Measurements from ENCODE around the gene DAZAP1. TPM values are rescaled to one million over a fixed set of nuclear protein-coding genes. Genes with fewer than 3 reads are reported as not detected.

DAZAP1 gene
- polyA plus RNA-seq, 1 donor (not counting 4 experiments of a cell fraction or from before 2014, with no cell fraction given): 99.2 TPM

DNA sequence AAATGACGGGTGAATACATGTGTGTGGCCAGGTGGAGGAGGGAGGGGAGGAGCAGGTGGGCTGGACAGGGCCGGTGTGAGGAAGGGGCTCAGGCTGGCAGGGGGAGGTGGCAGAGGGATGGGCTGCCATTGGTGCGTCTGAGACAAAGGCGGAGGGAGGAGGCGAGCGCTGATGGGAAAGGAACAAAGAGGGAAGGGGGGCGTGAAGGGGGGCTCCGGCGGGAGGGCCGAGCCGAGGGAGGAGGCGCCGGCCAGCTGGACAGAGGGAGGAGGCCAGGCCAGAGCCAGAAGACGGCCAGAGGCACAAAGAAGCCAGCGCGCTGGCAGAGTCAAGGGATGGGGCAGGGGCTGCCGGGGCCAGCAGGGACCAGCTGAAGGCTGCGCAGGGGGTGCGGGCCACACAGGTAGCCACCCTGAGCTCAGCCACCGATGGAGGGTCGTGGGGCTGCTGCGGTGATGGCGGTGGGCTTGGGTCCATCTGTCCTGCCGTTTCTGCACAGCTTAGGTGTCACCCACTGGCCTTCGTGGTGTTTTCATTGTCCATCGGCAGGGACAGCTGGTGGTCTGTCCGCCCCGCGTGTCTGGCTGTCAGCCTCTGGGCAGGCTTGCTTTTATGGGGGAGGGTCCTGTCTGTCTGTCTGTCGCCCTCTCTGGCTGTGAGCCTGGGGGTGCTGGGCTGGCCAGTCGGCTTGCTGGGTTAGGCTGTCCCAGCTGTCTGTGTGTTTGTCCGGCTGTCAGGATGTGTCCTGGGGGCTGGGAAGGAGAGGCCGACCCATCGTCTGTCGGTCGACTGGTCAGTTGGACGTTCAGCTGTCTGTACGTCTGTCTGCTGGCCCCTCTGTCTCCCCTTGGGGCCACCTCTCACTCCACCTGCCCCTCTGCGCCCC lies 44.8 kb downstream of the DAZAP1 start:
- H3K9ac ChIP-seq (ENCODE audit: control insufficient read depth, extremely low read depth, insufficient read depth, low read length): no peak overlapping the region
- peaks cover 84% of the 10 kb centered on the region for H3K27me3 ChIP-seq (ENCODE audit: control insufficient read depth, extremely low read depth, insufficient read depth, low read length)
- H3K9me1 ChIP-seq (ENCODE audit: control insufficient read depth, extremely low read depth, insufficient read depth, low read length): no peaks in the 10 kb centered on the region
- no peak overlapping the region for H2AFZ ChIP-seq (ENCODE audit: control insufficient read depth, low read length)
- no peaks in the 10 kb centered on the region for H3K9me3 ChIP-seq (ENCODE audit: control insufficient read depth, low read depth, low read length)
- FAIRE-seq: no peak
- no peak overlapping the region for H3K4me3 ChIP-seq (ENCODE audit: control insufficient read depth in 2 of 3, extremely low read depth in 1 of 3, insufficient read depth in 2 of 3, low read depth in 1 of 3, low read length in 3 of 3)
- no peak overlapping the region for H3K27ac ChIP-seq (ENCODE audit: control insufficient read depth, insufficient read depth, low read length)
- H3K36me3 ChIP-seq (ENCODE audit: control insufficient read depth in 2 of 2, extremely low read depth in 1 of 2, insufficient read depth in 2 of 2, low read length in 2 of 2): no peaks in the 10 kb centered on the region
- DNase-seq (ENCODE audit: low read depth, low spot score): no peak
- dilution Hi-C loops (cut with MboI; ENCODE audit: extremely low pct_ligation_motif_present, low sequenced_read_pairs): no loop called here
- H3K4me1 ChIP-seq (ENCODE audit: control insufficient read depth, extremely low read depth, insufficient read depth, low read length): peaks cover 6% of the 10 kb centered on the region
- H3K79me2 ChIP-seq (ENCODE audit: control insufficient read depth, insufficient read depth, low read length): no peaks in the 10 kb centered on the region
- no peaks in the 10 kb centered on the region for H4K20me1 ChIP-seq (ENCODE audit: control insufficient read depth, extremely low read depth, insufficient read depth, low read length)
- H3K4me2 ChIP-seq (ENCODE audit: control insufficient read depth, extremely low read depth, insufficient read depth, low read depth, low read length): no peak overlapping the region
- TF ChIP-seq EZH2 (IDR thresholded peaks at IDR 0.05; ENCODE audit: low read length): peak; percentile 55
- TF ChIP-seq, protein P1, sequence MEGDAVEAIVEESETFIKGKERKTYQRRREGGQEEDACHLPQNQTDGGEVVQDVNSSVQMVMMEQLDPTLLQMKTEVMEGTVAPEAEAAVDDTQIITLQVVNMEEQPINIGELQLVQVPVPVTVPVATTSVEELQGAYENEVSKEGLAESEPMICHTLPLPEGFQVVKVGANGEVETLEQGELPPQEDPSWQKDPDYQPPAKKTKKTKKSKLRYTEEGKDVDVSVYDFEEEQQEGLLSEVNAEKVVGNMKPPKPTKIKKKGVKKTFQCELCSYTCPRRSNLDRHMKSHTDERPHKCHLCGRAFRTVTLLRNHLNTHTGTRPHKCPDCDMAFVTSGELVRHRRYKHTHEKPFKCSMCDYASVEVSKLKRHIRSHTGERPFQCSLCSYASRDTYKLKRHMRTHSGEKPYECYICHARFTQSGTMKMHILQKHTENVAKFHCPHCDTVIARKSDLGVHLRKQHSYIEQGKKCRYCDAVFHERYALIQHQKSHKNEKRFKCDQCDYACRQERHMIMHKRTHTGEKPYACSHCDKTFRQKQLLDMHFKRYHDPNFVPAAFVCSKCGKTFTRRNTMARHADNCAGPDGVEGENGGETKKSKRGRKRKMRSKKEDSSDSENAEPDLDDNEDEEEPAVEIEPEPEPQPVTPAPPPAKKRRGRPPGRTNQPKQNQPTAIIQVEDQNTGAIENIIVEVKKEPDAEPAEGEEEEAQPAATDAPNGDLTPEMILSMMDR (optimal IDR thresholded peaks at IDR 0.05 in 1 of 3, IDR thresholded peaks at IDR 0.05 in 1 of 3, conservative IDR thresholded peaks at IDR 0.05 in 1 of 3; ENCODE audit: extremely low read depth in 1 of 3, insufficient read depth in 2 of 3, low read length in 3 of 3): no peak

DNA sequence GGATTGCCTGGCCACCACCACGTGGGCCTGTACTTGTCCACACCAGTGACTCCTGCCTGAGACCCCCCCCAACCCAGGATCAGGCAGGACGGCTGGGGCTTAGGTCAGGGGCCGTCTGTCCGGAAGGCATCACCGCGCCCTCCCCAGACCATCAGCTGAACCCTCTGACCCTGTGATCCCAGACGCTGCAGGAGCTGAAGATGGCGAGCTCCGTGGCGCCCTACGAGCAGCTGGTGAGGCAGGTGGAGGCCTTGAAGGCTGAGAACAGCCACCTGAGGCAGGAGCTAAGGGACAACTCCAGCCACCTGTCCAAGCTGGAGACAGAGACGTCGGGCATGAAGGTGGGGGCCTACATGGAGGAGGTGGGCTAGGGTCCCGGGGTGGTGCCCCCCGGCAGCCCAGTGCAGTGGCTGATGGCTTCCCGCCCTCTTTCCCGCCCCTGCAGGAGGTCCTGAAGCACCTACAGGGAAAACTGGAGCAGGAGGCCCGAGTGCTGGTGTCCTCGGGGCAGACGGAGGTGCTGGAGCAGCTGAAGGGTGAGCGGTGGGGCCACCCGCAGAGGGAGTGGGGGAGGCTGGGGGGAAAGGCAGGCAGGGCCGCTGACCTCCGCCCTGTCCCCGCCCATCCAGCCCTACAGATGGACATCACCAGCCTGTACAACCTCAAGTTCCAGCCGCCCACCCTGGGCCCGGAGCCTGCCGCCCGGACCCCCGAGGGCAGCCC lies 45.6 kb downstream of the DAZAP1 start:
- no peak overlapping the region for H3K4me2 ChIP-seq (ENCODE audit: control insufficient read depth, extremely low read depth, insufficient read depth, low read depth, low read length)
- H3K9me1 ChIP-seq (ENCODE audit: control insufficient read depth, extremely low read depth, insufficient read depth, low read length): no peaks in the 10 kb centered on the region
- no peak for FAIRE-seq
- H3K27ac ChIP-seq (ENCODE audit: control insufficient read depth, insufficient read depth, low read length): no peak overlapping the region
- H4K20me1 ChIP-seq (ENCODE audit: control insufficient read depth, extremely low read depth, insufficient read depth, low read length): no peaks in the 10 kb centered on the region
- H3K9ac ChIP-seq (ENCODE audit: control insufficient read depth, extremely low read depth, insufficient read depth, low read length): no peak overlapping the region
- H3K4me3 ChIP-seq (ENCODE audit: control insufficient read depth in 2 of 3, extremely low read depth in 1 of 3, insufficient read depth in 2 of 3, low read depth in 1 of 3, low read length in 3 of 3): no peak overlapping the region
- no peak for DNase-seq (ENCODE audit: low read depth, low spot score)
- H3K36me3 ChIP-seq (ENCODE audit: control insufficient read depth in 2 of 2, extremely low read depth in 1 of 2, insufficient read depth in 2 of 2, low read length in 2 of 2): no peaks in the 10 kb centered on the region
- H3K79me2 ChIP-seq (ENCODE audit: control insufficient read depth, insufficient read depth, low read length): no peaks in the 10 kb centered on the region
- peaks cover 6% of the 10 kb centered on the region for H3K4me1 ChIP-seq (ENCODE audit: control insufficient read depth, extremely low read depth, insufficient read depth, low read length)
- no peak for TF ChIP-seq EZH2 (IDR thresholded peaks at IDR 0.05; ENCODE audit: low read length)
- TF ChIP-seq, protein P1 (optimal IDR thresholded peaks at IDR 0.05 in 1 of 3, IDR thresholded peaks at IDR 0.05 in 1 of 3, conservative IDR thresholded peaks at IDR 0.05 in 1 of 3; ENCODE audit: extremely low read depth in 1 of 3, insufficient read depth in 2 of 3, low read length in 3 of 3): no peak
- no peaks in the 10 kb centered on the region for H3K9me3 ChIP-seq (ENCODE audit: control insufficient read depth, low read depth, low read length)
- dilution Hi-C loops (cut with MboI; ENCODE audit: extremely low pct_ligation_motif_present, low sequenced_read_pairs): no loop called here
- no peak overlapping the region for H2AFZ ChIP-seq (ENCODE audit: control insufficient read depth, low read length)
- peaks cover 83% of the 10 kb centered on the region for H3K27me3 ChIP-seq (ENCODE audit: control insufficient read depth, extremely low read depth, insufficient read depth, low read length)

Data from keratinocyte (primary cell).